GM12864 (cell line): ENCODE data around the gene SPX.

Source experiments
- DNase-seq: peaks from one replicate; pipeline ENCODE4 v3.0.0-alpha.2; 2011; ENCODE audit warnings: low read depth
- H3K4me3 ChIP-seq: 2 replicates; pipeline ENCODE4 v1.5.1; 2011; ENCODE audit warnings: mild to moderate bottlenecking, low read depth, low read length, control low read depth
- CTCF ChIP-seq: IDR thresholded peaks from 2 replicates; pipeline ENCODE4 v1.5.1; 2011; ENCODE audit warnings: low read depth, mild to moderate bottlenecking, moderate library complexity, low read length, control low read depth, inconsistent platforms; ENCODE audit errors: missing control alignments

SPX gene

GRCh38 chr12:21547437-21547836 lies 21.3 kb downstream of the SPX start:
- DNase-seq: no peak
- no peak for TF ChIP-seq CTCF

GRCh38 chr12:21551841-21552465 lies 25.9 kb downstream of the SPX start:
- DNase-seq: no peak
- H3K4me3 ChIP-seq: no peak overlapping the region
- no peak for TF ChIP-seq CTCF

More at GRCh38 chr12:21547437-21547836, 21.3 kb downstream of the SPX start:
- no peak overlapping the region for H3K4me3 ChIP-seq

GRCh38 chr12:21552635-21553328 lies 26.7 kb downstream of the SPX start:
- no peak overlapping the region for H3K4me3 ChIP-seq
- TF ChIP-seq CTCF: no peak
- DNase-seq: no peak

- DNase-seq: no peak
- TF ChIP-seq CTCF: no peak
- no peak overlapping the region for H3K4me3 ChIP-seq
Observed at GRCh38 chr12:21553329-21553675, 27.2 kb downstream of the SPX start.

GRCh38 chr12:21558100-21558679 lies 32.1 kb downstream of the SPX start:
- TF ChIP-seq CTCF: no peak
- H3K4me3 ChIP-seq: no peak overlapping the region
- DNase-seq: no peak

- TF ChIP-seq CTCF: no peak
- no peak for DNase-seq
- no peak overlapping the region for H3K4me3 ChIP-seq
Observed at GRCh38 chr12:21559855-21560569, 33.9 kb downstream of the SPX start.
